Measurements from ENCODE around the gene LAMTOR2. TPM values are rescaled to one million over a fixed set of nuclear protein-coding genes. Genes with fewer than 3 reads are reported as not detected.

LAMTOR2 gene
- total RNA-seq, 1 donor from 2014 or later = 60.1 TPM

DNA sequence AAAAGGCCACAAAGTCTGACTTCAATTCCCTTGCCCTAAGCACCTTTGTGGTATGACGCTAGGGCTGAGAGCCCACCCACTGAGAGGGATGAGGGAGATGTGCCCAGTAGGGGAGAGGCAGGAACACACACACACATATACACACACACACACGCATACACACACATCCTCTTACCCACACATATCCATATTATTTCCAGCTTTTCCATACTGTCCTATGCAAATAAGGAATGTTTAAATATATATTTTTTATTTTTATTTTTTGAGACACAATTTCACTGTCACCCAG is 9.4 kb downstream of the LAMTOR2 start:
- H3K36me3 Mint-ChIP-seq (ENCODE audit: low read depth, unreplicated experiment) = peaks cover under 1% of the 10 kb centered on the region
- H3K4me1 ChIP-seq (ENCODE audit: insufficient read depth, low read length) = peaks cover 2% of the 10 kb centered on the region

GRCh38 chr1:156064615-156065014 is 10.0 kb downstream of the LAMTOR2 start:
- Histone ChIP-seq H3K79me2 (ENCODE audit: insufficient read depth, low read length) (no peaks in the 10 kb centered on the region), H4K20me1 (ENCODE audit: insufficient read depth, low read length) (no peaks in the 10 kb centered on the region), H3K9ac (ENCODE audit: low read length) (no peak overlapping the region), H3K27me3 (ENCODE audit: insufficient read depth, low read length) (no peaks in the 10 kb centered on the region), H3K4me2 (ENCODE audit: low read length) (no peak overlapping the region), H3K36me3 (ENCODE audit: insufficient read depth, low read length) (no peaks in the 10 kb centered on the region), H3K4me1 (ENCODE audit: insufficient read depth, low read length) (peaks cover 2% of the 10 kb centered on the region), H2AFZ (ENCODE audit: low read depth, low read length) (no peak overlapping the region), H3K9me3 (ENCODE audit: insufficient read depth, low read depth, low read length) (no peaks in the 10 kb centered on the region), H3K27ac (ENCODE audit: low read depth, low read length) (no peak overlapping the region), H3K4me3 (ENCODE audit: insufficient read depth, low read depth, low read length) (no peak overlapping the region)
- peaks cover 2% of the 10 kb centered on the region for H3K9me3 Mint-ChIP-seq (ENCODE audit: unreplicated experiment)
- FAIRE-seq = no peak
- TF ChIP-seq CTCF (IDR thresholded peaks at IDR 0.05; ENCODE audit: insufficient read depth, low read depth, low read length) = no peak
- no peak for TF ChIP-seq EZH2 (IDR thresholded peaks at IDR 0.05; ENCODE audit: insufficient read depth, low read length)
- H3K27me3 Mint-ChIP-seq (ENCODE audit: low read depth, unreplicated experiment) = peaks cover 2% of the 10 kb centered on the region
- no peaks in the 10 kb centered on the region for H3K36me3 Mint-ChIP-seq (ENCODE audit: low read depth, unreplicated experiment)
- no peak for DNase-seq (ENCODE audit: low read depth)
- H3K4me3 Mint-ChIP-seq (ENCODE audit: unreplicated experiment) = no peak overlapping the region
- no peak overlapping the region for H3K27ac Mint-ChIP-seq (ENCODE audit: unreplicated experiment)
- peaks cover 12% of the 10 kb centered on the region for H3K4me1 Mint-ChIP-seq (ENCODE audit: low read depth, unreplicated experiment)

More for the DNA sequence above, 9.4 kb downstream of the LAMTOR2 start:
- FAIRE-seq (no peak), DNase-seq (ENCODE audit: low read depth) (no peak)
- TF ChIP-seq EZH2 (IDR thresholded peaks at IDR 0.05; ENCODE audit: insufficient read depth, low read length) (no peak), CTCF (IDR thresholded peaks at IDR 0.05; ENCODE audit: insufficient read depth, low read depth, low read length) (no peak)
- H3K9ac ChIP-seq (ENCODE audit: low read length) = no peak overlapping the region
- Mint-ChIP-seq H3K4me3 (ENCODE audit: unreplicated experiment) (no peak overlapping the region), H3K27ac (ENCODE audit: unreplicated experiment) (no peak overlapping the region), H3K9me3 (ENCODE audit: unreplicated experiment) (peaks cover 2% of the 10 kb centered on the region), H3K4me1 (ENCODE audit: low read depth, unreplicated experiment) (peaks cover 12% of the 10 kb centered on the region), H3K27me3 (ENCODE audit: low read depth, unreplicated experiment) (peaks cover 2% of the 10 kb centered on the region)
- no peaks in the 10 kb centered on the region for H3K9me3 ChIP-seq (ENCODE audit: insufficient read depth, low read depth, low read length)
- H3K36me3 ChIP-seq (ENCODE audit: insufficient read depth, low read length) = no peaks in the 10 kb centered on the region
- no peak overlapping the region for H3K4me3 ChIP-seq (ENCODE audit: insufficient read depth, low read depth, low read length)
- no peaks in the 10 kb centered on the region for H3K79me2 ChIP-seq (ENCODE audit: insufficient read depth, low read length)
- no peak overlapping the region for H3K4me2 ChIP-seq (ENCODE audit: low read length)
- H2AFZ ChIP-seq (ENCODE audit: low read depth, low read length) = no peak overlapping the region
- H3K27me3 ChIP-seq (ENCODE audit: insufficient read depth, low read length) = no peaks in the 10 kb centered on the region
- H3K27ac ChIP-seq (ENCODE audit: low read depth, low read length) = no peak overlapping the region
- H4K20me1 ChIP-seq (ENCODE audit: insufficient read depth, low read length) = no peaks in the 10 kb centered on the region

GRCh38 chr1:156065212-156065611 is 10.6 kb downstream of the LAMTOR2 start:
- Histone ChIP-seq H3K9ac (ENCODE audit: low read length) (no peak overlapping the region), H3K4me2 (ENCODE audit: low read length) (no peak overlapping the region), H3K27me3 (ENCODE audit: insufficient read depth, low read length) (no peaks in the 10 kb centered on the region), H3K79me2 (ENCODE audit: insufficient read depth, low read length) (no peaks in the 10 kb centered on the region), H3K4me1 (ENCODE audit: insufficient read depth, low read length) (peaks cover 2% of the 10 kb centered on the region), H3K4me3 (ENCODE audit: insufficient read depth, low read depth, low read length) (no peak overlapping the region), H2AFZ (ENCODE audit: low read depth, low read length) (no peak overlapping the region), H3K9me3 (ENCODE audit: insufficient read depth, low read depth, low read length) (no peaks in the 10 kb centered on the region), H3K36me3 (ENCODE audit: insufficient read depth, low read length) (no peaks in the 10 kb centered on the region), H4K20me1 (ENCODE audit: insufficient read depth, low read length) (peaks cover 5% of the 10 kb centered on the region), H3K27ac (ENCODE audit: low read depth, low read length) (no peak overlapping the region)
- Mint-ChIP-seq H3K4me1 (ENCODE audit: low read depth, unreplicated experiment) (peaks cover 16% of the 10 kb centered on the region), H3K9me3 (ENCODE audit: unreplicated experiment) (peaks cover 2% of the 10 kb centered on the region), H3K27me3 (ENCODE audit: low read depth, unreplicated experiment) (peaks cover 2% of the 10 kb centered on the region), H3K36me3 (ENCODE audit: low read depth, unreplicated experiment) (no peaks in the 10 kb centered on the region), H3K4me3 (ENCODE audit: unreplicated experiment) (no peak overlapping the region), H3K27ac (ENCODE audit: unreplicated experiment) (no peak overlapping the region)
- no peak for DNase-seq (ENCODE audit: low read depth)
- no peak for FAIRE-seq
- no peak for TF ChIP-seq EZH2 (IDR thresholded peaks at IDR 0.05; ENCODE audit: insufficient read depth, low read length)
- TF ChIP-seq CTCF (IDR thresholded peaks at IDR 0.05; ENCODE audit: insufficient read depth, low read depth, low read length) = no peak
